Endothelial cell of umbilical vein (primary cell): ENCODE results near the gene FBXW7. TPM values are rescaled to one million over a fixed set of nuclear protein-coding genes. Genes with fewer than 3 reads are reported as not detected.

Source experiments
- BruUV-seq: library from RNA; stranded (reverse); fragments of 400-500 nt; replicated peaks from 2 replicates; lab custom pipeline; 2021; lab: Mats Ljungman, UMichigan
- CTCF ChIA-PET: fragments of 300-600, 350-600 bp; sonication (Branson Sonifier 250); formaldehyde crosslinking; loops from one replicate; lab custom pipeline; 2021; ENCODE audit warnings: antibody characterized with exemption, inconsistent platforms; lab: Charles Lee
- POLR2A ChIA-PET: fragments of 300-600, 350-600 bp; sonication (Branson Sonifier 250); formaldehyde crosslinking; loops from one replicate; lab custom pipeline; 2021; ENCODE audit warnings: antibody characterized with exemption, inconsistent platforms; lab: Charles Lee
- DNase-seq: peaks from one replicate; pipeline ENCODE4 v3.0.0-alpha.2; 2011; ENCODE audit warnings: low read depth, low spot score
- FAIRE-seq: peaks from 2 replicates; lab custom pipeline; 2011; peaks lifted over from hg19 to GRCh38; lab: Jason Lieb, UNC
- H2AFZ ChIP-seq: 2 replicates; pipeline ENCODE4 v1.6.0; 2012; ENCODE audit warnings: low read depth, low read length, control low read depth, inconsistent platforms
- H3K27ac ChIP-seq: 2 replicates; pipeline ENCODE4 v1.5.1; 2011; ENCODE audit warnings: low read depth, mild to moderate bottlenecking, control low read depth, low read length, moderate library complexity; ENCODE audit not compliant: insufficient read depth
- H3K27me3 ChIP-seq, 2 experiments: 2 replicates each; pipeline versions ENCODE4 v1.6.0 to v1.6.1; 2011; ENCODE audit warnings: low read length in 2 of 2, mixed read lengths in 1 of 2; ENCODE audit not compliant: control insufficient read depth in 2 of 2, insufficient read depth in 2 of 2
- H3K36me3 ChIP-seq, 2 experiments: 2 replicates in 1 of 2; 3 replicates in 1 of 2; pipeline ENCODE4 v1.5.1; 2011; ENCODE audit warnings: low read length in 2 of 2, mild to moderate bottlenecking in 1 of 2, moderate library complexity in 1 of 2; ENCODE audit not compliant: control insufficient read depth in 2 of 2, insufficient read depth in 2 of 2; ENCODE audit errors: extremely low read depth in 1 of 2
- H3K4me1 ChIP-seq: 3 replicates; pipeline ENCODE4 v1.5.1; 2011; ENCODE audit warnings: mild to moderate bottlenecking, low read length; ENCODE audit not compliant: control insufficient read depth, insufficient read depth; ENCODE audit errors: extremely low read depth
- H3K4me2 ChIP-seq: 2 replicates; pipeline ENCODE4 v1.6.1; 2011; ENCODE audit warnings: low read length, control low read depth, mixed read lengths; ENCODE audit not compliant: insufficient read depth
- H3K4me3 ChIP-seq, 3 experiments: fragments of 200-600 bp in 1 of 3; sonication (generic), shearing (Covaris generic) in 1 of 3; replicated peaks in 1 of 3; 2 replicates each; pipeline ENCODE4 v1.5.1; 2011 to 2016; ENCODE audit warnings: control low read depth in 3 of 3, low read length in 3 of 3, mild to moderate bottlenecking in 2 of 3, inconsistent platforms in 1 of 3, low read depth in 1 of 3, moderate library complexity in 1 of 3; ENCODE audit not compliant: insufficient read depth in 1 of 3
- H3K79me2 ChIP-seq: 2 replicates; pipeline ENCODE4 v1.6.0; 2012; ENCODE audit warnings: low read length, inconsistent platforms; ENCODE audit not compliant: control insufficient read depth, insufficient read depth
- H3K9ac ChIP-seq: replicated peaks from 2 replicates; pipeline ENCODE3; 2011; ENCODE audit warnings: low read length, control low read depth; ENCODE audit not compliant: insufficient read depth; ENCODE audit errors: extremely low read depth
- H3K9me1 ChIP-seq: replicated peaks from 3 replicates; pipeline ENCODE4 v1.6.0; 2011; ENCODE audit warnings: mild to moderate bottlenecking, low read length; ENCODE audit not compliant: control insufficient read depth, insufficient read depth; ENCODE audit errors: extremely low read depth
- H3K9me3 ChIP-seq: replicated peaks from 2 replicates; pipeline ENCODE4 v1.5.1; 2012; ENCODE audit warnings: low read length, inconsistent platforms; ENCODE audit not compliant: control insufficient read depth, insufficient read depth
- H4K20me1 ChIP-seq: replicated peaks from 2 replicates; pipeline ENCODE3; 2011; ENCODE audit warnings: mild to moderate bottlenecking, low read length; ENCODE audit not compliant: control insufficient read depth, insufficient read depth; ENCODE audit errors: extremely low read depth
- CTCF ChIP-seq, 2 donors: IDR thresholded peaks; 1 replicate in 1 of 2; 2 replicates in 1 of 2; pipeline ENCODE4 v1.5.1; 2011; ENCODE audit warnings: low read length in 2 of 2, mild to moderate bottlenecking in 2 of 2, moderate library complexity in 2 of 2, control low read depth in 1 of 2, inconsistent platforms in 1 of 2, low read depth in 1 of 2; ENCODE audit not compliant: insufficient read depth in 1 of 2; ENCODE audit errors: extremely low read depth in 1 of 2
- EZH2 ChIP-seq: IDR thresholded peaks from 2 replicates; pipeline ENCODE4 v1.6.1; 2012; ENCODE audit warnings: borderline replicate concordance, low read depth, mild to moderate bottlenecking, moderate library complexity, low read length, inconsistent platforms; ENCODE audit not compliant: severe bottlenecking
- FOS ChIP-seq: IDR thresholded peaks from 2 replicates; pipeline ENCODE4 v1.6.1; 2011; ENCODE audit warnings: mild to moderate bottlenecking, low read length, moderate library complexity, borderline replicate concordance; ENCODE audit not compliant: insufficient read depth
- GATA2 ChIP-seq: IDR thresholded peaks from 2 replicates; pipeline ENCODE4 v1.7.0; 2011; ENCODE audit warnings: low read depth, mild to moderate bottlenecking, moderate library complexity, mixed read lengths, low read length; ENCODE audit not compliant: insufficient read length, insufficient read depth
- JUN ChIP-seq: IDR thresholded peaks from 2 replicates; pipeline ENCODE4 v1.6.1; 2011; ENCODE audit warnings: borderline replicate concordance, low read depth; ENCODE audit not compliant: insufficient read length, insufficient read depth
- MAX ChIP-seq: IDR thresholded peaks from 2 replicates; pipeline ENCODE4 v1.6.1; 2011; ENCODE audit not compliant: insufficient read depth, insufficient read length
- MYC ChIP-seq: IDR thresholded peaks from one replicate; pipeline ENCODE4 v1.6.1; 2011; ENCODE audit warnings: mild to moderate bottlenecking, low read depth, low read length
- POLR2A ChIP-seq: IDR thresholded peaks from 2 replicates; pipeline ENCODE4 v1.6.1; 2012; ENCODE audit warnings: low read depth, mild to moderate bottlenecking, control low read depth, low read length
- POLR2AphosphoS5 ChIP-seq: IDR thresholded peaks from 2 replicates; pipeline ENCODE4 v1.6.1; 2012; ENCODE audit warnings: low read depth, mild to moderate bottlenecking, control low read depth, low read length, moderate library complexity; ENCODE audit not compliant: insufficient read depth
- dilution Hi-C: fragments of 300-500 bp; cut with MboI; formaldehyde crosslinking; loops from one replicate; pipeline ENCODE4 v1.15.0; 2019; ENCODE audit warnings: low sequenced_read_pairs; ENCODE audit not compliant: extremely low pct_ligation_motif_present
- intact Hi-C: fragments of 100-400 bp; cut with micrococcal nuclease; formaldehyde crosslinking; loops from one replicate; pipeline ENCODE4 v1.10.0; 2022
- polyA plus RNA-seq, 4 experiments: library from polyadenylated mRNA; depleted of rRNA in 3 of 4; stranded (reverse) in 3 of 4; unstranded in 1 of 4; fragments of >200 nt; gene quantifications; 2 replicates each; pipeline versions ENCODE4 v1.2.1 to v1.2.3, GENCODE V29; 2011 to 2012; ENCODE audit warnings: missing spikeins in 1 of 4
- total RNA-seq: library from RNA; stranded (reverse); gene quantifications from 2 replicates; pipeline ENCODE4 v1.2.3, GENCODE V29; 2021

The FBXW7 gene
- total and polyA plus RNA-seq, 2 donors (not counting 3 experiments of a cell fraction or from before 2014, with no cell fraction given): 7.0 to 28.1 TPM

- Histone ChIP-seq H4K20me1 (no peaks in the 10 kb centered on the region), H3K27ac (no peak overlapping the region), H3K27me3 (no peaks in the 10 kb centered on the region), H3K9ac (no peak overlapping the region), H3K36me3 (no peaks in the 10 kb centered on the region), H3K4me2 (no peak overlapping the region), H3K4me3 (no peak overlapping the region), H3K9me3 (no peaks in the 10 kb centered on the region), H3K4me1 (peaks cover 11% of the 10 kb centered on the region), H2AFZ (no peak overlapping the region), H3K9me1 (peaks cover 2% of the 10 kb centered on the region), H3K79me2 (peaks cover 83% of the 10 kb centered on the region)
- TF ChIP-seq MAX (no peak), MYC (no peak), EZH2 (no peak), CTCF (IDR thresholded peaks at IDR 0.05; ENCODE audit: extremely low read depth in 1 of 2, insufficient read depth in 1 of 2, low read depth in 1 of 2, low read length in 2 of 2) (no peak), POLR2AphosphoS5 (no peak), FOS (no peak), GATA2 (no peak), POLR2A (no peak), JUN (no peak)
- dilution Hi-C loops (no loop called here), intact Hi-C loops (no loop called here)
- ChIA-PET POLR2A (no interaction called here), CTCF (interaction anchor here (1.3 to 3.3 kb wide), 2 partner anchors 27 to 29 kb away, joined by 5 to 25 read pairs; no protein-coding TSS in a partner anchor)
- no TSS peak for BruUV-seq
- FAIRE-seq: no peak
- DNase-seq: no peak
Measured at GRCh38 chr4:152530600-152530999, 5.3 kb downstream of the FBXW7 start.
